Activated CD8-positive, alpha-beta T cell treated with anti-CD3 and anti-CD28 coated beads for 36 hours (primary cell): ENCODE data around the gene ARSG. TPM values are rescaled to one million over a fixed set of nuclear protein-coding genes. Genes with fewer than 3 reads are reported as not detected.
"Not testable (repeated sequence)": the region's sequence is repeated elsewhere in the genome, so short reads cannot be mapped to it uniquely, and the experiment has no call there.

ENCODE experiments used
- ATAC-seq: fragments of 200-7000 bp; cut with Tn5 transposase; one replicate; pipeline ENCODE4 v1.10.0; 2021; ENCODE audit warnings: mild to moderate bottlenecking, moderate library complexity
- CTCF ChIA-PET: fragments of 350-600 bp; sonication (Branson Sonifier 250); formaldehyde crosslinking; loops from one replicate; lab custom pipeline; 2021; ENCODE audit warnings: antibody characterized with exemption; lab: Charles Lee
- POLR2A ChIA-PET: fragments of 350-600 bp; sonication (Branson Sonifier 250); formaldehyde crosslinking; loops from one replicate; lab custom pipeline; 2021; ENCODE audit warnings: antibody characterized with exemption; lab: Charles Lee
- DNase-seq: peaks from one replicate; pipeline ENCODE4 v3.0.0-alpha.2; 2020
- H3K27ac Mint-ChIP-seq: one replicate; pipeline ENCODE4 v1.8.0; 2021; ENCODE audit warnings: mild to moderate bottlenecking, mixed read lengths
- H3K27me3 Mint-ChIP-seq: one replicate; pipeline ENCODE4 v1.8.0; 2021; ENCODE audit warnings: mixed read lengths
- H3K36me3 Mint-ChIP-seq: one replicate; pipeline ENCODE4 v1.8.0; 2021; ENCODE audit warnings: low read depth, mixed read lengths
- H3K4me1 Mint-ChIP-seq: one replicate; pipeline ENCODE4 v1.8.0; 2021; ENCODE audit warnings: low read depth, mixed read lengths
- H3K4me3 Mint-ChIP-seq: one replicate; pipeline ENCODE4 v1.8.0; 2021; ENCODE audit warnings: mild to moderate bottlenecking, moderate library complexity, mixed read lengths
- H3K9me3 Mint-ChIP-seq: one replicate; pipeline ENCODE4 v1.8.0; 2021; ENCODE audit warnings: mixed read lengths
- intact Hi-C: fragments of 100-400 bp; cut with micrococcal nuclease; formaldehyde crosslinking; loops from one replicate; pipeline ENCODE4 v1.10.0; 2022
- total RNA-seq, 2 experiments: library from RNA; stranded (reverse); gene quantifications; one replicate each; pipeline ENCODE4 v1.2.3, GENCODE V29; 2021
- TF ChIP-seq, protein P1 (sequence below): fragments of 200-600 bp; IDR thresholded peaks from one replicate; pipeline ENCODE4 v1.8.0; 2022; ENCODE audit warnings: antibody characterized with exemption, mild to moderate bottlenecking

Gene ARSG
- total RNA-seq, 2 experiments from 2014 or later = 7.2 to 8.4 TPM

DNA sequence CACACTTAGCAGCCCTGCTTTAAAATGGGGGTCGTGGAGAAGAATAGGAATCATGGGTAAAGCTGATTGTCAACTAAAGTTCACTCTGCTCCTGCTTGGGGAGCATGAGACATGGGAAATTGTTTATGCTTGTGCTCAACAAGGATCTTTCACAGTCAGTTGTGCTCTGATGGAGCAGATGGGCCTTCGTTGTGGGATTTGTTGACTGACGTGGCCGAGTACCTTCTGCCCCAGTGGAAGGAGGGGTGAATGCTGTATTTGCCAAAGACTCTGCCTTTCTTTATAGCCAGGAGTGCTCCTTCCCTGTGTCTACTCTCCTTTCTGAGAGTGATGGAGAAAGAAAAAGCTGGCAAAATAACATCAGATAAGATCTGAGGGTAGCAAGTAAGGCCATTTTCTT, 11.4 kb downstream of the ARSG start:
- no peaks in the 10 kb centered on the region for H3K36me3 Mint-ChIP-seq
- no peaks in the 10 kb centered on the region for H3K27me3 Mint-ChIP-seq
- H3K4me3 Mint-ChIP-seq = no peak overlapping the region
- ChIA-PET CTCF (no interaction called here), POLR2A (interaction anchor here (1.7 kb wide), 1 partner anchor 10 kb away, joined by 6 read pairs; no protein-coding TSS in a partner anchor)
- DNase-seq (no peak), ATAC-seq (no peak)
- no peaks in the 10 kb centered on the region for H3K9me3 Mint-ChIP-seq
- no peak overlapping the region for H3K27ac Mint-ChIP-seq
- H3K4me1 Mint-ChIP-seq = peaks cover 9% of the 10 kb centered on the region
- TF ChIP-seq, protein P1, sequence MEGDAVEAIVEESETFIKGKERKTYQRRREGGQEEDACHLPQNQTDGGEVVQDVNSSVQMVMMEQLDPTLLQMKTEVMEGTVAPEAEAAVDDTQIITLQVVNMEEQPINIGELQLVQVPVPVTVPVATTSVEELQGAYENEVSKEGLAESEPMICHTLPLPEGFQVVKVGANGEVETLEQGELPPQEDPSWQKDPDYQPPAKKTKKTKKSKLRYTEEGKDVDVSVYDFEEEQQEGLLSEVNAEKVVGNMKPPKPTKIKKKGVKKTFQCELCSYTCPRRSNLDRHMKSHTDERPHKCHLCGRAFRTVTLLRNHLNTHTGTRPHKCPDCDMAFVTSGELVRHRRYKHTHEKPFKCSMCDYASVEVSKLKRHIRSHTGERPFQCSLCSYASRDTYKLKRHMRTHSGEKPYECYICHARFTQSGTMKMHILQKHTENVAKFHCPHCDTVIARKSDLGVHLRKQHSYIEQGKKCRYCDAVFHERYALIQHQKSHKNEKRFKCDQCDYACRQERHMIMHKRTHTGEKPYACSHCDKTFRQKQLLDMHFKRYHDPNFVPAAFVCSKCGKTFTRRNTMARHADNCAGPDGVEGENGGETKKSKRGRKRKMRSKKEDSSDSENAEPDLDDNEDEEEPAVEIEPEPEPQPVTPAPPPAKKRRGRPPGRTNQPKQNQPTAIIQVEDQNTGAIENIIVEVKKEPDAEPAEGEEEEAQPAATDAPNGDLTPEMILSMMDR = no peak
- intact Hi-C loops = no loop called here

DNA sequence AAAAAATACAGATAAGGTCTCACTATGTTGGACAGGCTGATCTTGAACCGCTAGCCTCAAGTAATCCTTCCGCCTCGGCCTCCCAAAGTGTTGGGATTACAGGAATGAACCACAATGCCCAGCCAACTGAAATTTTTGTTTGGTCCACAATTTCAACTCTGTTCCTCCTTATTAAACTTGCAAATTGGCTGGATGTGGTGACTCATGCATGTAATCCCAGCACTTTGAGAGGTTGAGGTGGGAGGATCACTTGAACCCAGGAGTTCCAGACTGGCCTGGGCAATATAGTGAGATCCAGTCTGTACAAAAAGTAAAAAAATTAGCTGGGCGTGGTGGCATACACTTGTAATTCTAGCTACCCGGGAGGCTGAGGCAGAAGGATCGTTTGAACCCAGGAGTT, 13.4 kb downstream of the ARSG start:
- ATAC-seq (no peak), DNase-seq (no peak)
- TF ChIP-seq, protein P1 = no peak
- no peak overlapping the region for H3K27ac Mint-ChIP-seq
- CTCF ChIA-PET = no interaction called here
- no peaks in the 10 kb centered on the region for H3K9me3 Mint-ChIP-seq
- POLR2A ChIA-PET = interaction anchor here (1.1 to 1.2 kb wide), 2 partner anchors 12 to 14 kb away, joined by 3 to 4 read pairs; partner anchors contain the start of gene SLC16A6
- H3K36me3 Mint-ChIP-seq = peaks cover 4% of the 10 kb centered on the region
- H3K4me1 Mint-ChIP-seq = peaks cover 8% of the 10 kb centered on the region
- H3K4me3 Mint-ChIP-seq = no peak overlapping the region
- intact Hi-C loops = no loop called here
- H3K27me3 Mint-ChIP-seq = no peaks in the 10 kb centered on the region

DNA sequence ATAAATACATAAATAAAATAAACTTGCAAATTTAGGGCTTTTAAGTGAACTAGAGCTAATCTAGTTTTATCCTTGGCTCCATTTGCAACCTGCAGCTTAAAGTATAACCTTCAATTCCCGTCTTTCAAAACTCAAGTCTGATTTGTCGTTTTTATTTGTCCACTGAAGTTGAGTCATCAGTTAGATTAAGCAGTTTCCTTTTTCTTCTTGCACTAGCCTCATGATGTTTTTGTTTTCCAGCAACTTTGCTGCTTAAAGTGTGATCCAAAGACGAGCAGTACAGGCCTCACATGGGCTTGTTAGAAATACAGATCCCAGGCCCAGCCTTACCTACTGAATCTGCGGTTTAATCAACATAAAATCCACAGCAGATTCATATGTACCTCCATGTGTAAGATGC, 13.8 kb downstream of the ARSG start:
- intact Hi-C loops = no loop called here
- peaks cover 4% of the 10 kb centered on the region for H3K36me3 Mint-ChIP-seq
- DNase-seq = no peak
- ChIA-PET POLR2A (interaction anchor here (1.1 to 1.2 kb wide), 2 partner anchors 13 to 14 kb away, joined by 3 to 4 read pairs; partner anchors contain the start of gene SLC16A6), CTCF (no interaction called here)
- TF ChIP-seq, protein P1 = no peak
- H3K27ac Mint-ChIP-seq = no peak overlapping the region
- peaks cover 12% of the 10 kb centered on the region for H3K4me1 Mint-ChIP-seq
- no peaks in the 10 kb centered on the region for H3K27me3 Mint-ChIP-seq
- H3K4me3 Mint-ChIP-seq = no peak overlapping the region
- no peak for ATAC-seq
- H3K9me3 Mint-ChIP-seq = no peaks in the 10 kb centered on the region

DNA sequence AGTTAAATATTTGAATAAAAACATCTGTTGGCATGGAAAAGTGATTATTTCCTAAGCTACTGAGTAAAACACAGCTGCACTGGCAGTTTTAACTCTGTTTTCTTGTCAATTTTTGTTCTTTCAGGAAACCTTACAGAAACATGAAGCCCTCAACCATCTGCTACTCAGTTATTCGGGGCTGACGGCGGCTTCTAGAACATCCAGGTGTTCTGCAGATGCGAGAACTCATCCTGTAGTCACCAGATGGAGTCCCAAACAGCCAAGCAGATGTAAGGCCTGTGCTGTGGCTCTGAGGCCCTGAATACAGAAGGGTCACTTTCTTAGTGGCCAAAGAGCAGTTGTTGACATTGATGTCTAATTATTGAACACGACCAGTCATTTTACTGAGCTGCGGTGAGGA, 15.5 kb downstream of the ARSG start:
- DNase-seq (no peak), ATAC-seq (no peak)
- no peaks in the 10 kb centered on the region for H3K27me3 Mint-ChIP-seq
- ChIA-PET CTCF (interaction anchor here (1.2 to 2.1 kb wide), 3 partner anchors 10 to 100 kb away, joined by 3 to 5 read pairs (median 4); no protein-coding TSS in a partner anchor), POLR2A (interaction anchor here (1.2 kb wide), 1 partner anchor 16 kb away, joined by 3 read pairs; the partner anchor contains the start of genes ARSG and SLC16A6)
- peaks cover 5% of the 10 kb centered on the region for H3K36me3 Mint-ChIP-seq
- H3K27ac Mint-ChIP-seq = no peak overlapping the region
- H3K9me3 Mint-ChIP-seq = no peaks in the 10 kb centered on the region
- H3K4me1 Mint-ChIP-seq = peaks cover 26% of the 10 kb centered on the region
- no peak overlapping the region for H3K4me3 Mint-ChIP-seq
- intact Hi-C loops = no loop called here
- TF ChIP-seq, protein P1 = no peak

DNA sequence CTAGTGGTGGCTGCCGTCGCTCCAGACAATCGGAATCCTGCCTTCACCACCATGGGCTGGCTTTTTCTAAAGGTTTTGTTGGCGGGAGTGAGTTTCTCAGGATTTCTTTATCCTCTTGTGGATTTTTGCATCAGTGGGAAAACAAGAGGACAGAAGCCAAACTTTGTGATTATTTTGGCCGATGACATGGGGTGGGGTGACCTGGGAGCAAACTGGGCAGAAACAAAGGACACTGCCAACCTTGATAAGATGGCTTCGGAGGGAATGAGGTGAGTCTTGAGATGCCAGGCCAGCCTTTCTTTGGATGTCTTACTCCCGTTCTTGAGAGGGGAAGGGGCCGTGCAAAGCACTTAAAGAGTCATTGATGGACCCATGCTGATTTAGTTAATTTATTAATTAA, 16.1 kb downstream of the ARSG start:
- Mint-ChIP-seq H3K4me3 (no peak overlapping the region), H3K27ac (no peak overlapping the region), H3K4me1 (peaks cover 29% of the 10 kb centered on the region), H3K27me3 (no peaks in the 10 kb centered on the region), H3K36me3 (peaks cover 5% of the 10 kb centered on the region), H3K9me3 (no peaks in the 10 kb centered on the region)
- no peak for ATAC-seq
- TF ChIP-seq, protein P1 = no peak
- DNase-seq = no peak
- ChIA-PET POLR2A (no interaction called here), CTCF (interaction anchor here (1.2 to 2.1 kb wide), 3 partner anchors 10 to 100 kb away, joined by 3 to 5 read pairs (median 4); no protein-coding TSS in a partner anchor)
- intact Hi-C loops = no loop called here

DNA sequence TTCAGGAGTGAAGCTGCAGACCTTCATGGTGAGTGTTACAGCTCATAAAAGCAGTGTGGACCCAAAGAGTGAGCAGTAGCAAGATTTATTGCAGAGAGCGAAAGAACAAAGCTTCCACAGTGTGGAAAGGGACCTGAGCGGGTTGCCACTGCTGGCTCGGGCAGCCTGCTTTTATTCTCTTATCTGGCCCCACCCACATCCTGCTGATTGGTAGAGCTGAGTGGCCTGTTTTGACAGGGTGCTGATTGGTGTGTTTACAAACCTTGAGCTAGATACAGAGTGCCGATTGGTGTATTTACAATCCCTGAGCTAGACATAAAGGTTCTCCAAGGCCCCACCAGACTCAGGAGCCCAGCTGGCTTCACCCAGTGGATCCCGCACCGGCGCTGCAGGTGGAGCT, 17.2 kb downstream of the ARSG start:
- H3K9me3 Mint-ChIP-seq, ATAC-seq, H3K27ac Mint-ChIP-seq, H3K27me3 Mint-ChIP-seq, intact Hi-C loops, DNase-seq, H3K36me3 Mint-ChIP-seq, H3K4me3 Mint-ChIP-seq: not testable (repeated sequence)
- ChIA-PET POLR2A (interaction anchor here (1.7 kb wide), 1 partner anchor 16 kb away, joined by 4 read pairs; no protein-coding TSS in a partner anchor), CTCF (interaction anchor here (1.8 kb wide), 1 partner anchor 90 kb away, joined by 4 read pairs; no protein-coding TSS in a partner anchor)
- H3K4me1 Mint-ChIP-seq = peaks cover 35% of the 10 kb centered on the region

DNA sequence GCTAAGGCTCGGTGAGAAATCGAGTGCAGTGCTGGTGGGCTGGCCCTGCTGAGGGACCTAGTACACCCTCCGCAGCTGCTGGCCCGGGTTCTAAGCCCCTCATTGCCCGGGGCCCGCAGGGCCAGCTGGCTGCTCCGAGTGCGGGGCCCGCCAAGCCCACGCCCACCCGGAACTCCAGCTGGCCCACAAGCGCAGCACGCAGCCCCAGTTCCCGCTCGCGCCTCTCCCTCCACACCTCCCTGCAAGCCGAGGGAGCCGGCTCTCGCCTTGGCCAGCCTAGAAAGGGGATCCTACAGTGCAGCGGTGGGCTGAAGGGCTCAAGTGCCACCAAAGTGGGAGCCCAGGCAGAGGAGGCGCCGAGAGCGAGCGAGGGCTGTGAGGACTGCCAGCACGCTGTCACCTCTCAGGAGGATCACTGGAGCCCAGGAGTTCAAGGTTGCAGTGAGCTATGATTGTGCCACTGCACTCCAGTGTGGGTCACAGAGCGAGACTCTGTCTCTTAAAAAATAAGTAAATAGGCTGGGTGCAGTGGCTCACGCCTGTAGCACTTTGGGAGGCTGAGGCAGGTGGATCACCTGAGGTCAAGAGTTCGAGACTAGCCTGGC, 17.9 kb downstream of the ARSG start:
- ChIA-PET CTCF (interaction anchor here (1.3 kb wide), 1 partner anchor 10 kb away, joined by 3 read pairs; no protein-coding TSS in a partner anchor), POLR2A (interaction anchor here (1.7 kb wide), 1 partner anchor 17 kb away, joined by 4 read pairs; no protein-coding TSS in a partner anchor)
- H3K4me1 Mint-ChIP-seq = peaks cover 39% of the 10 kb centered on the region
- ATAC-seq, H3K36me3 Mint-ChIP-seq, H3K4me3 Mint-ChIP-seq, intact Hi-C loops, H3K27ac Mint-ChIP-seq, H3K9me3 Mint-ChIP-seq, H3K27me3 Mint-ChIP-seq, DNase-seq: not testable (repeated sequence)
